ENCODE measurements around the gene IMMT.

DNA sequence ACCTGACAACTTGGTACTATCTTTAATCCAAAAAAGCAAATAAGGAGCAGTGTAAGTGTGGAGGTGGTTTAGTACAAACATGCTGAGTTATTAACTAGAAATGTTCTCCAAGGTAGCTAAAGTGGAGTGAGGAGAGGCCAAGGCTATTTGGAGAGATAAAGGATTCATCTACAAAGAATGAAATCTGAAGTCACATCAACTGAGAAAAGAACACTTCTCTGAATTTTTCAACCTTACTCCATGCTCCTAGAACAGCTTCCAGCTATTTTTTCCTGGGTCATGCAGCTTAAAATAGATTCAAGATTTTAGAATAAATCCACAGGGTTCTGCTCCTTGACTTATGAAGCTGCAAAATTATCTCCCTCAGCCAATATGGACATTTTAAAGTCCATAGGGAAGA, 18.7 kb downstream of the IMMT start:
- TF ChIP-seq, protein P1, sequence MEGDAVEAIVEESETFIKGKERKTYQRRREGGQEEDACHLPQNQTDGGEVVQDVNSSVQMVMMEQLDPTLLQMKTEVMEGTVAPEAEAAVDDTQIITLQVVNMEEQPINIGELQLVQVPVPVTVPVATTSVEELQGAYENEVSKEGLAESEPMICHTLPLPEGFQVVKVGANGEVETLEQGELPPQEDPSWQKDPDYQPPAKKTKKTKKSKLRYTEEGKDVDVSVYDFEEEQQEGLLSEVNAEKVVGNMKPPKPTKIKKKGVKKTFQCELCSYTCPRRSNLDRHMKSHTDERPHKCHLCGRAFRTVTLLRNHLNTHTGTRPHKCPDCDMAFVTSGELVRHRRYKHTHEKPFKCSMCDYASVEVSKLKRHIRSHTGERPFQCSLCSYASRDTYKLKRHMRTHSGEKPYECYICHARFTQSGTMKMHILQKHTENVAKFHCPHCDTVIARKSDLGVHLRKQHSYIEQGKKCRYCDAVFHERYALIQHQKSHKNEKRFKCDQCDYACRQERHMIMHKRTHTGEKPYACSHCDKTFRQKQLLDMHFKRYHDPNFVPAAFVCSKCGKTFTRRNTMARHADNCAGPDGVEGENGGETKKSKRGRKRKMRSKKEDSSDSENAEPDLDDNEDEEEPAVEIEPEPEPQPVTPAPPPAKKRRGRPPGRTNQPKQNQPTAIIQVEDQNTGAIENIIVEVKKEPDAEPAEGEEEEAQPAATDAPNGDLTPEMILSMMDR (IDR thresholded peaks at IDR 0.05; ENCODE audit: low read depth, low read length) = no peak
- no peak for TF ChIP-seq POLR2A (IDR thresholded peaks at IDR 0.05; ENCODE audit: extremely low read depth, insufficient read length)

Data from NB4 (cell line).